Small intestine (tissue), 7 donors: ENCODE measurements around the gene CUL1. TPM values are rescaled to one million over a fixed set of nuclear protein-coding genes. Genes with fewer than 3 reads are reported as not detected.

ENCODE experiments used
- DNase-seq, 2 donors: peaks; one replicate each; pipeline versions ENCODE4 v3.0.0 to v3.0.0-alpha.2; 2013
- FAIRE-seq: peaks from 2 replicates; lab custom pipeline; 2012; peaks lifted over from hg19 to GRCh38; lab: Jason Lieb, UNC
- H3K27ac ChIP-seq, 3 donors: one replicate each; pipeline ENCODE4 v1.5.1; 2013; ENCODE audit warnings: low read length in 2 of 3, mild to moderate bottlenecking in 2 of 3, control low read depth in 1 of 3, inconsistent platforms in 1 of 3, low read depth in 1 of 3, moderate library complexity in 1 of 3
- H3K27me3 ChIP-seq, 3 donors: one replicate each; pipeline ENCODE4 v1.6.1; 2013; ENCODE audit warnings: low read length in 3 of 3, inconsistent platforms in 1 of 3; ENCODE audit not compliant: control insufficient read depth in 3 of 3, insufficient read depth in 3 of 3
- H3K36me3 ChIP-seq, 3 donors: one replicate each; pipeline ENCODE4 v1.6.1; 2013; ENCODE audit warnings: low read length in 3 of 3, inconsistent platforms in 1 of 3, low read depth in 1 of 3, mild to moderate bottlenecking in 1 of 3, moderate library complexity in 1 of 3; ENCODE audit not compliant: control insufficient read depth in 3 of 3, insufficient read depth in 2 of 3
- H3K4me1 ChIP-seq, 3 donors: one replicate each; pipeline ENCODE4 v1.6.1; 2013; ENCODE audit warnings: low read length in 2 of 3, inconsistent platforms in 1 of 3, low read depth in 1 of 3, mild to moderate bottlenecking in 1 of 3, moderate library complexity in 1 of 3; ENCODE audit not compliant: control insufficient read depth in 3 of 3, insufficient read depth in 2 of 3
- H3K4me3 ChIP-seq, 3 donors: one replicate each; pipeline ENCODE4 v1.5.1; 2013; ENCODE audit warnings: low read length in 3 of 3, control low read depth in 1 of 3, inconsistent platforms in 1 of 3, low read depth in 1 of 3, mild to moderate bottlenecking in 1 of 3, moderate library complexity in 1 of 3
- H3K9me3 ChIP-seq, 2 donors: one replicate each; pipeline ENCODE4 v1.6.1; 2013; ENCODE audit warnings: low read depth in 1 of 2, low read length in 1 of 2; ENCODE audit not compliant: control insufficient read depth in 2 of 2, insufficient read depth in 1 of 2
- WGBS, 3 donors: extraction: QIAGEN DNeasy Blood & Tissue Kit; methylation state at CpG; one replicate each; pipeline ENCODE4 v1.1.7; 2013; 5-methylcytosine and 5-hydroxymethylcytosine counted together
- polyA plus RNA-seq, 4 donors: library from polyadenylated mRNA; stranded (reverse) in 3 of 4; unstranded in 1 of 4; fragments of 200-250 nt in 3 of 4; fragments of 120-200 nt in 1 of 4; gene quantifications; one replicate each; pipeline versions ENCODE4 v1.2.1 to v1.2.3, GENCODE V29; 2013
- donor health status: healthy with polysubstance abuse.
- donor health status: control.
- donor health status: control.
- donor health status: Bipolar disorder and iron deficiency.
- donor health status: healthy.

Gene CUL1
- polyA plus RNA-seq, 4 donors = 24.2 to 40.5 (median 30.4) TPM

DNA sequence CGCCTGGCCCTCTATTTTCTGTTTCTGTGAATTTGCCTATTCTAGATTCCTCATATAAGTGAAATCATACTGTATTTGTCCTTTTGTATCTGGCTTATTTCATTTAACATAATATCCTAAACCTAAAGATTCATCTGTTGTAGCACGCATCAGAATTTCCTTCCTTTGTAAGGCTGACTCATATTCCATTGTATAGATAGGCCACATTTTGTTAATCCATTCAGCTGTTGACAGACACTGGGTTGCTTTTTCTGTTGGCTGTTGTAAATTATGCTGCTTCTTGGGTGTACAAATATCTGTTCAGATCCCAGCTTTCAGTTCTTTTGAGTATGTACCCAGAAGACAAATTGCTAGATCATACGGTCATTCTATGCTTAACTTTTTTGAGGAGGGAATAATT is 28.8 kb upstream of the CUL1 start:
- FAIRE-seq = no peak
- Histone ChIP-seq H3K27ac (no peak overlapping the region), H3K27me3 (no peaks in the 10 kb centered on the region), H3K4me1 (no peaks in the 10 kb centered on the region), H3K36me3 (no peaks in the 10 kb centered on the region), H3K9me3 (peaks cover 0 to 4% of the 10 kb centered on the region in 2 donors), H3K4me3 (no peak overlapping the region)
- no peak for DNase-seq
- 90 to 94% (median 91%) methylated on average over 3 of the region's 3 CpGs for WGBS, 3 donors

DNA sequence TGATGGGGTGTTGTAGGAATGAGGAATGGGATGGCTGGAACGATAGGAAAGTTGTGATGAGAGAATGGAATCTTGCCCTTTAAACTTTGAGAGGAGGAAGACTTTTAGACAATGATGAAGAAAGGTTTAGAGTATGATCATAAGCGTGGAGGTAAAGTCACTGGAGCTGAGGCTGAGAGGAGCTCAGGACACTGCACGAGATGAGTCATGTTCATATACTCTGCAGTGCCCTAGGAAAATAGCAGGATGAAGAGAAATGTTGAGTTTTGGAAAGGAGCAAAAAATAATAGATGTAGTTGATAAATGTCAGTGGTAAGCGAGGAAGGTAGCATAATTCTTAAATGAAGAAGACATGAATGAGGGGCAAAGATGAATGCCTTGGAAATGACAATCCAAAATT is 28.3 kb upstream of the CUL1 start:
- Histone ChIP-seq H3K27me3 (peaks cover 0 to under 1% (median 0%) of the 10 kb centered on the region in 3 donors), H3K9me3 (peaks cover 0 to 8% of the 10 kb centered on the region in 2 donors), H3K4me1 (no peaks in the 10 kb centered on the region), H3K36me3 (no peaks in the 10 kb centered on the region), H3K27ac (no peak overlapping the region), H3K4me3 (no peak overlapping the region)
- 75 to 82% (median 82%) methylated on average over 4 of the region's 4 CpGs for WGBS, 3 donors
- no peak for DNase-seq
- FAIRE-seq = no peak

DNA sequence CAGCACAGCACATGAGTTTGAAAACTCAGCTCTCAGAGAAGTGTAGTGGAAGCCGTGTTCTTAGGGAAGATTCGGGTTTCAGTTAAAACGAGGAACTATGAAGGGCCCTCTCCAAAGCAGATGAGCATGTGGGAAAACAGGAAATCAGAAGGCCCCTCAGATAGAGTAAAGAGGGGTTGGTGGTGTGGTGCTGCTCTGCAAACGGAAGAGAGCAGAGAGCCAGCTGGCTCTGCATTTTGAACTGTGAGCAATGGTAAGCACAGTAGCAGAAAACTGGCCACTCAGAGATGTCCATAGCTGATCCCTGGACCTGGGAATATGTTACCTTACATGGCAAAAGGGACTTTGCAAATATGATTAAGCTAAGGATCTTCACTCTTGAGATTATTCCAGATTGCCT is 27.9 kb upstream of the CUL1 start:
- DNase-seq (no peak), FAIRE-seq (no peak)
- Histone ChIP-seq H3K27ac (no peak overlapping the region), H3K27me3 (peaks cover 0 to 3% (median 0%) of the 10 kb centered on the region in 3 donors), H3K9me3 (peaks cover 0 to 12% of the 10 kb centered on the region in 2 donors), H3K36me3 (no peaks in the 10 kb centered on the region), H3K4me3 (no peak overlapping the region), H3K4me1 (no peaks in the 10 kb centered on the region)
- WGBS, 3 donors = 53 to 79% (median 65%) methylated on average over 4 of the region's 4 CpGs

DNA sequence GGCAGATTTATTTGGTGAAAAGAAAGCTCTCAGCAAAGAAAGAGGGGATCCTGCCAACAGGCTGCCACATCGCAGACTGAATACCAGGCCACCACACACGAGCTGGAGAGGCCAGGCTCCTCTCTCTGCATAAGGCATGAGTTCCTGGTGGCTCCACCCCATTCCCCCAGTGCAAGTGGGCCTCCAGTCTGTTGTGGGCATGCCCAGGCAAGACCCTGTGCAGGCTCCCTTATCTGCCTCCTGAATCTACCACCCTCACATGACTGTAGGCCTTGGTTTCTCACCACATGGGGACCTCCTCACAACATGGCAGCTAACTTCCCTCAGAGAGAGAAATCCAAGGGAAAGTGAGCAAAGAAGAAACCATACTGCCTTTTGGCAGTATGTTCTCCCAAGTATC is 26.7 kb upstream of the CUL1 start:
- DNase-seq (no peak), FAIRE-seq (no peak)
- 75 to 88% (median 76%) methylated on average over 2 of the region's 2 CpGs for WGBS, 3 donors
- H3K4me3 ChIP-seq = no peak overlapping the region
- no peaks in the 10 kb centered on the region for H3K36me3 ChIP-seq
- peaks cover 0 to 3% (median 0%) of the 10 kb centered on the region in 3 donors for H3K27me3 ChIP-seq
- peaks cover 0 to 14% of the 10 kb centered on the region in 2 donors for H3K9me3 ChIP-seq
- H3K27ac ChIP-seq = no peak overlapping the region
- H3K4me1 ChIP-seq = no peaks in the 10 kb centered on the region

DNA sequence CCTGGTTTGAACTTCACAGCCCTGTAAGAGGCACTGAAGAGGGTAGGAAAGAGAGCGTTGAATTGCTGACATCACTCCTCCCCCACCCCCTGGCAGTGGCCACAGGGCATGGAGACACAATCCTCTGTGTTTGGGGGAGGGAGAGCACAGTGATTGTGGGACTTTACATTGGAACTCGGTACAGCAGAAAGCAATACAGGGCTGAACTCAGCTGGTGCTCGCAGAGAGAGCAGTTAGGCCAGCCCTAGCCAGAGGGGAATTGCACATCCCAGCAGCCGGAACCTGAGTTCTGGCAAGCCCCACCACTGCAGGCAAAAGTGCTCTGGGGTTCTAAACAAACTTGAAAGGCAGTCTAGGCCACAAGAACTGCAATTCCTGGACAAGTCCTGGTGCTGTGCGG is 24.0 kb upstream of the CUL1 start:
- no peak for DNase-seq
- no peak for FAIRE-seq
- Histone ChIP-seq H3K4me3 (no peak overlapping the region), H3K4me1 (no peaks in the 10 kb centered on the region), H3K36me3 (no peaks in the 10 kb centered on the region), H3K9me3 (peaks cover 0 to 14% of the 10 kb centered on the region in 2 donors), H3K27ac (no peak overlapping the region), H3K27me3 (peaks cover 0 to 3% (median 0%) of the 10 kb centered on the region in 3 donors)
- 91 to 92% (median 91%) methylated on average over 5 of the region's 5 CpGs for WGBS, 3 donors

DNA sequence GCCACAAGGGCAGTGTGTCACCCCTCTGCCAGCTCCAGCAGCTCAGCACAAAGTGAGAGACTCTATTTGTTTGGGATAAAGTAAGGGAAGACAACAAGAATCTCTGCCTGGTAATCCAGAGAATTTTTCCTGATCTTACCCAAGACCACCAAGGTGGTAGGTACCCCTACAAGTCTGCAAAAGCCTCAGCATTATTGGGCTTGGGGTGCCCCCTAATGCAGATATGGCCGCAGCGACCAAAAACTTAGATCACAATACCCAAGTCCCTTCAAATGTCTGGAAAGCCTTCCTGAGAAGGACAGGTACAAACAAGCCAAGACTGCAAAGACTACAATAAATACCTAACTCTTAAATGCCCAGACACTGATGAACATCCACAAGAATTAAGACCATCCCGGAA is 22.4 kb upstream of the CUL1 start:
- no peak overlapping the region for H3K4me3 ChIP-seq
- FAIRE-seq (no peak), DNase-seq (no peak)
- H3K9me3 ChIP-seq = peaks cover 0 to 14% of the 10 kb centered on the region in 2 donors
- H3K27ac ChIP-seq = no peak overlapping the region
- WGBS, 3 donors = 96 to 97% (median 97%) methylated on average over 3 of the region's 3 CpGs
- peaks cover 0 to 3% (median 0%) of the 10 kb centered on the region in 3 donors for H3K27me3 ChIP-seq
- H3K4me1 ChIP-seq = no peaks in the 10 kb centered on the region
- no peaks in the 10 kb centered on the region for H3K36me3 ChIP-seq

DNA sequence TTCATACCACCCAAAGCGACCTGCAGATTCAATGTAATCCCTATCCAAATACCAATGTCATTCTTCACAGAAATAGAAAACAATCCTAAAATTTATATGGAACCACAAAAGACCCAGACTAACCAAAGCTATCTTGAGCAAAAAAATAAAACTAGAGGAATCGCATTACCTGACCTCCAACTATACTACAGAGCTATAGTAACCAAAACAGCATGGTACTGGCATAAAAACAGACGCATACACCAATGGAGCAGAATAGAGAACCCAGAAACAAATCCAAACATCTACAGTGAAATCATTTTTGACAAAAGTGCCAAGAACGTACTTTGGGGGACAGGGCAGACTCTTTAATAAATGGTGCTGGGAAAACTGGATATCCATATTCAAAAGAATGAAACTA is 16.9 kb upstream of the CUL1 start:
- Histone ChIP-seq H3K4me3 (no peak overlapping the region), H3K27ac (no peak overlapping the region), H3K36me3 (no peaks in the 10 kb centered on the region), H3K27me3 (no peaks in the 10 kb centered on the region), H3K4me1 (no peaks in the 10 kb centered on the region), H3K9me3 (no peaks in the 10 kb centered on the region)
- DNase-seq (no peak), FAIRE-seq (no peak)
- WGBS, 3 donors = 90 to 92% (median 91%) methylated on average over 4 of the region's 4 CpGs

DNA sequence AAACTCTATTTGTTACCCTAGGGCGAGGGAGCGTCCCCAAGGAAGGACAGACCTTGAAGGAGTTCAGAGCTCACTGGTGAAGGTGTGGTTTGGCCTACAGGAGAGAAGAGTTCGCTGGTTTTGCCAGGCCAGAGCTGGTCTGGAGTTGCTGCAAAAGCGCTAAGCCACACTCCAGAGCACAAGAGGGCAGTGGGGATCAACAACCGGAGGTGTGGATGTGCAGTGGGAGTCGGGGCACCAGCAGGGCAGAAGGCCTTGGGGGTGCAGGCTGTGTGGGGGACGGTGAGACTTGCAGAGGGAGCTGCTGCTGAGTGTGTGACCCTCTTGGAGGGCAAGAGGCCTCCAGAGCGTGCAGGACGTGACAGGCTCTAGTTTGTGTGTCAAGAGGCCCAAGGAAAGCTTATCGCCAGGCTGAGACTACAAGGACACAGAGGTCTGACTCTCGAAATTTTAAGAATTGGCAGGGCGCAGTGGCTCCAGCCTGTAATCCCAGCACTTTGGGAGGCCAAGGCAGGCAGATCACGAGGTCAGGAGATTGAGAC is 14.3 kb upstream of the CUL1 start:
- no peaks in the 10 kb centered on the region for H3K4me1 ChIP-seq
- H3K9me3 ChIP-seq = no peaks in the 10 kb centered on the region
- no peak overlapping the region for H3K4me3 ChIP-seq
- H3K36me3 ChIP-seq = no peaks in the 10 kb centered on the region
- DNase-seq (no peak), FAIRE-seq (no peak)
- H3K27ac ChIP-seq = no peak overlapping the region
- H3K27me3 ChIP-seq = no peaks in the 10 kb centered on the region
- 85 to 90% (median 87%) methylated on average over 13 of the region's 13 CpGs for WGBS, 3 donors
